ENCODE data around the gene SIX4. TPM values are rescaled to one million over a fixed set of nuclear protein-coding genes. Genes with fewer than 3 reads are reported as not detected.
"Not testable (repeated sequence)": the region's sequence is repeated elsewhere in the genome, so short reads cannot be mapped to it uniquely, and the experiment has no call there.

The SIX4 gene
- total and polyA plus RNA-seq, 5 experiments from 2014 or later: not detected

DNA sequence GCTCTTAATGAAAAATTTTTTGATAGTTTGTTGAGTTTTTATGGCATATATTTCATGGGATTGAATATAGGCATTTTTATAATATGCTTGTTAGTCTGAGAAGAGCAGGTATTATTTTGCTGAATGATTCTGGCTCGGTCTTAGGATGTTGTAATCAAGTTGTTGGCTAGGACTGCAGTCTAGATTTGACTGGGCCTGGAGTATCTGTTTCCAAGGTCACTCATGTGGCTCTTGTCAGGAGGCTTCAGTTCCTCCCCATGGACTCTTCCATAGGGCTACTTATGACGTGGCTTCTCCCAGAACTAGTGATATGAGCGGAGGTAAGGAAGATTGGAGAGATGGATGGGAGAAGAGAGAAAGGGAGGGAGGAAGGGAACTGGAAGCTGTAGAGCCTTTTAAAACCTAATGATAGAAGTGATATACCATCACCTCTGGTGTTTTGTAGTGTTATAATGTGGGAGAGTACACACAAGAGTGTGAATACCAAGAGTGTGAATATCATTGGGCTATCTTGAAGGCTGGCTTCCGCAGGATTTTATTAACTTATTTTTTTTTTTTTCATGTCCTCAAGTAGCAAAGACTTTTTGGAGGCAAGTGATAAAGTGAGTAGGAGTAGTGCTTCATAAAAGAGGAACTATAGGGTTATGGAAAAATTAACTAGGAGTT lies 14.8 kb upstream of the SIX4 start:
- H3K4me1 Mint-ChIP-seq: peaks cover 19 to 41% (median 36%) of the 10 kb centered on the region in 4 donors
- no peak for ATAC-seq

DNA sequence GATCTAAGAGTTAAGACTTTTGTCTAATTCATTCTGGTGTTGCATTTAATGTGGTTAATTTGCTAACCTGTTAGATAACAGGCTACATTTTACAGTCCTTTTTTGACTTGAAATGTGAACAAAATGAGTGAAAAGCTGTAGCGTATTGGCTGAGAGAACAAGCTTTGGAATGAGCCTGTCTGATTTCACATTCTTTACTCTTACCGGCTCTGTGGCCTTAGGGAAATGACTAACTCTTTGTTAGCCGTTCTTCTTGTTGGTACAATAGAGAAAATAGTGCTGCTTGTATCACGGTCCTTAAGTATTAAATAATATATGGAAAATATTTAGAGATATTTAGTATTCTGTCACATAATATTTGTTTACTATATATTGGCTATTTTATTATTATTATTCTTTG lies 12.3 kb upstream of the SIX4 start:
- POLR2A ChIA-PET: no interaction called here
- DNase-seq: no peak
- H3K4me3 Mint-ChIP-seq: peak overlapping the region in 4 of 10 donors; percentile 18 to 100 (median 99)
- H3K4me1 Mint-ChIP-seq: peaks cover 16 to 42% (median 38%) of the 10 kb centered on the region in 4 donors
- peaks cover 0 to 13% (median 0%) of the 10 kb centered on the region in 5 donors for H3K27me3 Mint-ChIP-seq
- no peak overlapping the region for H3K27ac Mint-ChIP-seq
- peaks cover 0 to 6% (median 4%) of the 10 kb centered on the region in 3 donors for H3K36me3 Mint-ChIP-seq
- ATAC-seq: no peak
- H3K9me3 Mint-ChIP-seq: no peaks in the 10 kb centered on the region

More for the DNA sequence above, 14.8 kb upstream of the SIX4 start:
- H3K4me3 Mint-ChIP-seq: no peak overlapping the region
- H3K27ac Mint-ChIP-seq: peak overlapping the region in 1 of 10 donors; percentile 7
- DNase-seq: no peak
- POLR2A ChIA-PET: interaction anchor here (0.7 kb wide), 1 partner anchor 74 kb away, joined by 4 read pairs; no protein-coding TSS in a partner anchor
- H3K27me3 Mint-ChIP-seq: peaks cover 0 to 3% (median 0%) of the 10 kb centered on the region in 5 donors
- H3K9me3 Mint-ChIP-seq: peaks cover 0 to 17% (median 5%) of the 10 kb centered on the region in 9 donors
- H3K36me3 Mint-ChIP-seq: peaks cover 9 to 19% (median 12%) of the 10 kb centered on the region in 3 donors

DNA sequence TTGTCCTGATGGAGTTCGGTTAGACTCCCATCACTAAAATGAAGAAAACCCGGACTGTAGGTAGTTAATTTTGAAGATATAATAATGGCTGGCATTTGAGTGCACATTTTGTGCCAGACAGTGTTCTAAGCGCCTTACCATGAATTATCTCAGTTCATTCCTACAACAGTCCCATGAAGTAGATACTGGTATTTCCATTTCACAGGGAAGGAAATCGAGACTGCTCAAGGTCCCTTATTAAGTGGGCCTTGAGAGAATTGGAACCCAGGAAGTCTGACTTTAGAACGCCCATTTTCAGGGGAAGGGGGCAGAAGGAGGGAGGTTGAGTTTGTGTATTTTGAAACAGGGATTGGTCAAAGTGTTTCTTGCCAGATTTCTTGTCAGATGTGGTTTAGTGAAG lies 11.3 kb upstream of the SIX4 start:
- POLR2A ChIA-PET: no interaction called here

DNA sequence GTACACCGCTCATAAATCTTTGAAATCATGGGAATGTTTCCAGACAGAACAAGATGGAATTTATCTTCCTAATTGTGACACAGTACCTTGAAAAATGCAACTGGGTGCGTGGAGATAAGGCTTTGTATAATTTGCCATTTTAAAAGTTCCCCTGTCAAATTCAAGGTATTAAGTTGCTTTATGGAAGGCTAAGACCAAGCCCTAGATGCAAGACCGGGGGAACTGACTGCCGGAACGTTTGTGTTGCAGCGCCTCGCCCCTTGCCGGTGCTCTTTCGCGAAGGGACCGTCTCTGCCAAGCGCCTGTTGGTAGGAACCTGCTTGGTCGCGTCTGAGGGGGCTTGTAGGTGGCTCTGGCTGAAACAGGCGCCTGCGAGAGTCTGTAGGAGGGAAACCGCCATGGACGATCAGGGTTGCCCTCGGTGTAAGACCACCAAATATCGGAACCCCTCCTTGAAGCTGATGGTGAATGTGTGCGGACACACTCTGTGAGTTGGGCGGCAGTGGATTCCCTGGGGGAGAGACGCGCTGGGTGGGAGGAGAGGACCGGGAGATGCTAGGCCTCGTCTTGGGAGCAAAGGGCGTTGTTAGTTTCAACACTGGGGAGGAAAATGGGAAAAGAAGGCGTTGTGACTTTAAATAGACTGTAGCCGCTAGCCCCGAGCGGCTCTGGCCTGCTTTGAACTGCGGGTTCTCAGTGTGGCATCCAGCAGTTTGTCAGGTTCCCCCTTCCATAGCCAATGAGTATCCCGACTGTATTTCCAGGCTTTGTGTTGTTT lies 10.5 kb upstream of the SIX4 start, which contains the start of gene MNAT1:
Gene MNAT1 (plus strand): TSS at position 297 of the 778 bp plus-strand sequence. CDS start 102 bp downstream, at position 399.
- peak within 1 kb of the TSS; percentile 95 to 100 (median 99) for H3K4me3 Mint-ChIP-seq
- POLR2A ChIA-PET: interaction anchor here (0.6 to 0.8 kb wide), 2 partner anchors 14 to 246 kb away, joined by 3 read pairs; partner anchors contain the start of genes SLC38A6 and TRMT5
- peaks cover 0 to 4% (median 3%) of the 10 kb centered on the region in 3 donors for H3K36me3 Mint-ChIP-seq
- peaks cover 0 to 4% (median 0%) of the 10 kb centered on the region in 9 donors for H3K9me3 Mint-ChIP-seq
- H3K27ac Mint-ChIP-seq: peak within 1 kb of the TSS; percentile 89 to 100 (median 98)
- peaks cover 16 to 35% (median 34%) of the 10 kb centered on the region in 4 donors for H3K4me1 Mint-ChIP-seq
- ATAC-seq: peak; percentile 97 to 98
- H3K27me3 Mint-ChIP-seq: peaks cover 0 to 27% (median 8%) of the 10 kb centered on the region in 5 donors
- DNase-seq: peak; percentile 60 to 86 (median 76)

More for the DNA sequence above, 11.3 kb upstream of the SIX4 start:
- peaks cover 0 to 5% (median 4%) of the 10 kb centered on the region in 3 donors for H3K36me3 Mint-ChIP-seq
- DNase-seq (no peak), ATAC-seq (no peak)
- peaks cover 0 to 4% (median 0%) of the 10 kb centered on the region in 9 donors for H3K9me3 Mint-ChIP-seq
- H3K27ac Mint-ChIP-seq: peak overlapping the region in 8 of 10 donors; percentile 96 to 100 (median 98)
- peak overlapping the region; percentile 95 to 100 (median 99) for H3K4me3 Mint-ChIP-seq
- H3K27me3 Mint-ChIP-seq: peaks cover 0 to 23% (median 6%) of the 10 kb centered on the region in 5 donors
- H3K4me1 Mint-ChIP-seq: peaks cover 16 to 42% (median 36%) of the 10 kb centered on the region in 4 donors

DNA sequence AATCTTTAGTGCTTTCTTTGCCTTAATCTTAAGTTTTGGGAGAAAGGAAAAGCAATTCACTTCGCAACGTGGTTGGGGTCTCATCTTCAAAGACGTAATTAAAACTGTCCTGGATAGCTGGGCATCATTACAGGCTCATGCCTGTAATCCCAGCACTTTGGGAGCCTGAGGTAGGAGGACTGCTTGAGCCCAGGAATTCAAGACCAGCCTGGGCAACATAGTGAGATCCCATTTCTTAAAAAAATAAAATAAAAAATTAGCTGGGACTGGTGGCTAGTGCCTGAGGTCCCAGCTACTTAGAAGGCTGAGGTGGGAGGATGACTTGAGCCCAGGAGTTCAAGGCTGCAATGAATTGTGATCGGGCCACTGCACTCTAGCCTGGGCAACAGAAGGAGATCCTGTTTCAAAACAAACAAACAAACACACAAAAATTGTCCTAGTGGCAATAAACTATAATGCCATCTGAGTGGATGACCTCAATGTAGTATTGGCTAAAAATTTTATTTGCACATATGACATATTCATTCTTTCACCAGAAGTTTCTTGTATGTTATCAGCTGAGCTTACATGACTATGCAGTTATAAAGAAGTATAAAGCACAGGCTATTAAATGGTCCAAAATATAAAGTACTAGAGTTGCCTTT lies 8.8 kb upstream of the SIX4 start:
- Mint-ChIP-seq H3K27ac (peak overlapping the region in 1 of 10 donors; percentile 38), H3K36me3 (peaks cover 0 to 9% (median 3%) of the 10 kb centered on the region in 3 donors), H3K4me1 (peaks cover 13 to 28% (median 24%) of the 10 kb centered on the region in 4 donors), H3K9me3 (peaks cover 0 to 4% (median 0%) of the 10 kb centered on the region in 9 donors), H3K27me3 (peaks cover 10 to 41% (median 24%) of the 10 kb centered on the region in 5 donors), H3K4me3 (no peak overlapping the region)
- DNase-seq (no peak), ATAC-seq (no peak)
- POLR2A ChIA-PET: interaction anchor here (0.9 kb wide), 1 partner anchor 10 kb away, joined by 3 read pairs; no protein-coding TSS in a partner anchor

DNA sequence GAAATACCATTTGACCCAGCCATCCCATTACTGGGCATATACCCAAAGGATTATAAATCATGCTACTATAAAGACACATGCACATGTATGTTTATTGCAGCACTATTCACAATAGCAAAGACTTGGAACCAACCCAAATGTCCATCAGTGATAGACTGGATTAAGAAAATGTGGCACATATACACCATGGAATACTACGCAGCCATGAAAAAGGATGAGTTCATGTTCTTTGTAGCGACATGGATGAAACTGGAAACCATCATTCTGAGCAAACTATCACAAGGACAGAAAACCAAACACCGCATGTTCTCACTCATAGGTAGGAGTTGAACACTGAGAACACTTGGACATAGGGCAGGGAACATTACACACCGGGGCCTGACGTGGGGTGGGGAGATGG lies 7.1 kb upstream of the SIX4 start:
- H3K27ac Mint-ChIP-seq, H3K36me3 Mint-ChIP-seq, POLR2A ChIA-PET, ATAC-seq, H3K9me3 Mint-ChIP-seq, H3K4me3 Mint-ChIP-seq, DNase-seq: not testable (repeated sequence)
- Mint-ChIP-seq H3K4me1 (peaks cover 13 to 26% (median 22%) of the 10 kb centered on the region in 4 donors), H3K27me3 (peaks cover 24 to 55% (median 39%) of the 10 kb centered on the region in 5 donors)

DNA sequence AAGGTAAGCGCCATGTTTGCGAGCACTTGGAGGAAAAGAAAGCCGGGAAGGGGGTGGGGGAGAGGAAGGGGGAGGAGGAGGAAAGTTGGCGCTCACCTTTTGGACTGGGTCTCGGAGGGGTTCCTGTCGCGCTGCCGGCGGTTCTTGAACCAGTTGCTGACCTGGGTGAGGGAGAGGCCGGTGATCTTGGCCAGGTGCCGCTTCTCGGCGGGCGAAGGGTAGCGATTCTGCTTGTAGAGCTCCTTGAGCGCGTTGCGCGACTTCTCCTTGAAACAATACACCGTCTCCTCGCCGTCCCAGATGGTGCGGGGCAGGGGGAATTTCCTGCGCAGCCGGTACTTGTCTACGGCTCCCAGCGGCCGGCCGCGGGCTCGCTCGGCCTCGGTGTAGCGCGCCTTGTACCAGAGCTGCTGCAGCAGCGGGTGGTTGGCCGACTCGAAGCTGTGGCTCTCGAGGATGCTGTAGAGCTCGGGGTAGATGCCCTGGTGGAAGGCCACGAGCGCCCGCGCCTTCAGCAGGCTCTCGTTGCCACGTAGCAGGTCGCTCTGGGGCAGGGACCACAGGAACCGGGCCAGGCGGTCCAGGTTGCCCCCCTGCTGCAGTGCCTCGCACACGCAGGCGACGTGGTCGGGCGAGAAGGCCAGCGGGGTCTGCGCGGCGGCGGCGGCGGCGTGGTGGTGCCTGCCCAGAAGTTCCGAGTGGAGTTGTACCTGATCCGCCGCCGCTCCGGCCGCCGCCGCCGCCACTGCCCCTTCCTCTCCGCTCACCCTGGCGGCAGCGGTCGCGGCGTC lies 840 bp downstream of the SIX4 start:
- H3K4me3 Mint-ChIP-seq: peak overlapping the region; percentile 83 to 95 (median 90)
- H3K9me3 Mint-ChIP-seq: peaks cover 0 to 4% (median 0%) of the 10 kb centered on the region in 9 donors
- DNase-seq (peak in 7 of 10 donors; percentile 11 to 61 (median 34)), ATAC-seq (peak; percentile 38 to 44)
- no peaks in the 10 kb centered on the region for H3K36me3 Mint-ChIP-seq
- H3K27ac Mint-ChIP-seq: peak overlapping the region in 1 of 10 donors; percentile 11
- H3K4me1 Mint-ChIP-seq: peaks cover 13 to 32% (median 22%) of the 10 kb centered on the region in 4 donors
- H3K27me3 Mint-ChIP-seq: peaks cover 48 to 85% (median 64%) of the 10 kb centered on the region in 5 donors
- POLR2A ChIA-PET: interaction anchor here (1.4 kb wide), 1 partner anchor 9 kb away, joined by 3 read pairs; no protein-coding TSS in a partner anchor

DNA sequence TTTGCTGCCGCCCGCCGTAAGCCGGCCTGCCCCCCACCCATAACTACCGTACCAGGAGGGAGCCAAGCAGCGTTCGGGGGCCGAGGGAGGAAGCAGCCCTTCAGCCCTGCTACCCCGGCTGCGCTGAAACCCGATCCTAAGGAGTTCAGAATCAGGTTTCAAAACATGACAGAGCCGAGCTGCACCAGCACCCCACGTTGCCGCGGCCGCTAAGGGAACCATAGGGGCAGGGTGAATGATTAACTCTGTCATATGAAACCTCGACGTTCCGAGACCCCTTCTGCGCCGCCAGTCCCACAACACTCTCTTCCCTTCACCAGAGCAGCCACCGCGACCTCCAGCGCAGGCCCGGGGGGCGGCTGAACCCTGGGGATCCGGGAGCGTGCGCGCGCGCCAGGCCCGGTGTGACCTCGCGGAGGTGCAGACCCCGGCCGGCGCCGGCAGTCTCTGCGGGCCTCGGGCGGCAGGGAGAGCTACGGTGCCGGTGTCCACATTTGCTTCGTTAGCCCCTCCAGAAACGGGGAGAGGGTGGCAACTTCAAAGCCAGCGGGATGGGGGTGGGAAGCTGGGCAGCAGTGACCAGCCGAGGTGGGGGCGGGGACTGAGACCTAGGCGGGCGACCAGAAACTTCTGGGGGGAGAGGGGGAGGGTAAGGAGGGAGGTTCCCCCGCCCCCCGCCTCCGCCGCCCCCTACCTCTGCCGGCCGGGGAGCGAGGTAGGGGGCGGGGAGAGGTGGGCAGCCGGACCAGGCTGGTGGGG lies 1.6 kb downstream of the SIX4 start:
- H3K36me3 Mint-ChIP-seq: no peaks in the 10 kb centered on the region
- no peaks in the 10 kb centered on the region for H3K9me3 Mint-ChIP-seq
- H3K27me3 Mint-ChIP-seq: peaks cover 42 to 82% (median 60%) of the 10 kb centered on the region in 5 donors
- DNase-seq: peak in 7 of 10 donors; percentile 3 to 62 (median 26)
- H3K4me1 Mint-ChIP-seq: peaks cover 13 to 32% (median 22%) of the 10 kb centered on the region in 4 donors
- ATAC-seq: peak; percentile 28 to 38
- peak overlapping the region; percentile 85 to 93 (median 89) for H3K4me3 Mint-ChIP-seq
- peak overlapping the region in 2 of 10 donors; percentile 57 to 72 for H3K27ac Mint-ChIP-seq
- POLR2A ChIA-PET: interaction anchor here (0.7 to 1.4 kb wide), 2 partner anchors 10 to 15 kb away, joined by 3 read pairs; no protein-coding TSS in a partner anchor

DNA sequence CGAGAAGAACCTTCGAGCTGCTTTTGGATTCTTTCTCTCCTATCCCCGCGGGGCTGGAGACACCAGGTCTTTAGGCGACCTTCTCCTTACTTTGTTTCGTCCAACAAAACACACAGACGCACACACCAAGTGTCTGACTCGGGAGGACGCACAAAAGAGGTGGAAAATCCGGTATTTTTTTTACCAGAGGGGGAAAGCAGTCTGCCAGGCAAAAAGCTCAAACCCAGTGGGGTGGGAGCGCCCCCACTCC lies 2.1 kb downstream of the SIX4 start:
- Mint-ChIP-seq H3K9me3 (no peaks in the 10 kb centered on the region), H3K4me3 (peak overlapping the region; percentile 85 to 91 (median 89)), H3K27ac (peak overlapping the region in 1 of 10 donors; percentile 57), H3K36me3 (no peaks in the 10 kb centered on the region), H3K4me1 (peaks cover 13 to 32% (median 22%) of the 10 kb centered on the region in 4 donors), H3K27me3 (peaks cover 37 to 77% (median 55%) of the 10 kb centered on the region in 5 donors)
- POLR2A ChIA-PET: no interaction called here
- peak in 1 of 10 donors; percentile 13 for DNase-seq
- no peak for ATAC-seq

DNA sequence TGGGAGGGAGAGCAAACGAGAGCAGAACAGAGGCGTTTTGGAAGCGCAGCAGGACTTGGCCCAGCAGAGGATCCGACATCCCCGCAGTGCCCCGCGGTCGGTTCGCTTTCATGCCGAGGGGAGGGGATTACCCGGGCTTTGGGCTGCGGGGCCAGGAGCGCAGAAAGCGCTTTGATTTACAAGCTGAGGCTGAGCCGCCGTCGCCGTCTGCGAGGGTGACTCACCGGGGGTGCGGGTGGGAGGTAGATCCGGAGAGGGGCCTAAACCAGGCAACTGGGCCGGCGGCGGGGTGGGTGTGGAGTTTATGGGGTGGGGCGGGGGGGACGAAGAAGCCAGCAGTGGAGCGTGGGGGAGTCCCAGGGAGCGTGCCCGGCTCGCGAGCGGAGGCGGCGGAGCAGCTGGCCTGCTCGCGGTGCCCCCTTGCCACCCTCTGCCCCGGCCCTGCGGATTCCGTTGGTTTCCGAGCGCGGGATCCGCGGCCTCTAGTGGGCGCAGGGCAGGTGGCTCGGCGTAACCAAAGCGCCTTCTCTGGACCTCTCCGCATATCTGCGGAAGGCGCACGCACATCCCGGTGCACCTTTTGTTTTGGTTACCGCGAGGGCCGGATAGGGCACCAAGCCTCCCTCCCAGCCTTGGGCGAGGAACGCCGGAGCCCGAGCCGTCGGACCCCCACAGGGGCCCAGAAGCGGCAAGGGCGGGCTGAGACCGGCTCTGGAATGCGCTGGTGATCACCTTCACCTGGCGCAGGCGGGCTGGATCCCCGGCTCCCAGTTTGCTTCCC lies 2.6 kb downstream of the SIX4 start:
- POLR2A ChIA-PET: no interaction called here
- peak; percentile 18 to 74 (median 42) for DNase-seq
- ATAC-seq: peak; percentile 61 to 75

More for the DNA sequence above, 2.6 kb downstream of the SIX4 start:
- peak overlapping the region; percentile 85 to 91 (median 89) for H3K4me3 Mint-ChIP-seq
- H3K27me3 Mint-ChIP-seq: peaks cover 32 to 72% (median 50%) of the 10 kb centered on the region in 5 donors
- peak overlapping the region in 3 of 10 donors; percentile 37 to 54 (median 44) for H3K27ac Mint-ChIP-seq
- no peaks in the 10 kb centered on the region for H3K36me3 Mint-ChIP-seq
- H3K4me1 Mint-ChIP-seq: peaks cover 13 to 32% (median 22%) of the 10 kb centered on the region in 4 donors
- no peaks in the 10 kb centered on the region for H3K9me3 Mint-ChIP-seq

All from naive thymus-derived CD8-positive, alpha-beta T cell (primary cell).